Activated naive CD4-positive, alpha-beta T cell treated with anti-CD3 and anti-CD28 coated beads, Interleukin-2, amount 10 ng/mL, durations not matched to agents 5 hours and 36 hours (primary cell): ENCODE data around the gene STAMBPL1. TPM values are rescaled to one million over a fixed set of nuclear protein-coding genes. Genes with fewer than 3 reads are reported as not detected.

ENCODE experiments used
- total RNA-seq, 2 experiments: library from RNA; stranded (reverse); gene quantifications; one replicate each; pipeline ENCODE4 v1.2.3, GENCODE V29; 2021

STAMBPL1 gene
- total RNA-seq = 10 to 100 TPM; 52.0 to 56.3 TPM

GRCh38 chr10:88879534-88880281 is at the start of gene STAMBPL1:
STAMBPL1 (plus strand) TSS chr10:88880245; CDS start chr10:88901709, 21,464 bp downstream.

DNA sequence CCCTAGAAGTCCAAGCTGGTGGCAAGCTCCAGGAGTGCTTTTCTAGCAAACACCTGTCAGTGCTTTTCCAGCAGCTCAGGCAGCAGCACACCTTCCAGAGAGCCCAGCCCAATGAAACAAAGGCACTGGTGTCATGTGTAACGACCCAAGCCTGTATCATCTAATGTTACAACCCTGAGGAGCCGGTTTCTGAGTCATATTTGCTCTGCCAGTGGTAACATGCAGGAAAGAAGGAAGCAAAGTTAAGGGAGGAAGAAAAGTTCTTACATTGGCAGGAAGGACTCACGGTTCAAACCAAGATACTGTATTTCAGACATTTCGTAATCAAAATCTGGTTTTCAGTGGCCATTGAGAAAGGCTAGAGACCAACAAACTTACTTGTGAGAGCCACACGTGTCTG is 28.3 kb upstream of the STAMBPL1 start, which contains the start of gene ANKRD22:
TSS of gene ANKRD22 (minus strand) at position 139 of the 400 bp plus-strand sequence. CDS start 237 bp downstream, outside the sequence.

DNA sequence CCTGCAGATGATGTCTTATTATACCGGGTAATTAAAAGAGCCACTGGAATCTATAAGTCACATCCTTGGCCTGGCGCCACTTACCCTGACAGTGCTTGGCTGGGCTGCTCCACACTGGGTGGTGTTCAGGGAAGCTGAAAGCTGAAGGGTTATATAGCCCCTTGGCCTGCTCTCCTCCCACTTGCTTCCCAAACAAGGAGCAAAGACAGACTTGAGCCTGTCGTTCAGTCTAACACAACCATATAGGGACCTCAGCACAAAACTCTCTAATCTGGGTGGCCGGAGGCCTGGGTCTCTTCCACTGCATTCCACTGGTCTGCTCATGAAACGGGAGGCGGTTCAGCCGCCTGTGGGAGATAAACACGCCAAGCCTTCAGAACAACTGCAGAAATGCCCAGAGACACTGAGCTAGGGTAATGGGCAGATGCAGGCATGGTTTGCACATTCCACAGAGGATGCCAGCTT is 72.6 kb downstream of the STAMBPL1 start, which contains the start of gene ACTA2:
TSS of gene ACTA2 (minus strand) at position 127 of the 465 bp plus-strand sequence. CDS start 3,843 bp downstream, outside the sequence.

Other genes with a start within 250 kb of the STAMBPL1 start
- gene LIPF, start 215.8 kb upstream of the STAMBPL1 start, total RNA-seq = not detected
- not detected for gene LIPK, start 174.0 kb upstream of the STAMBPL1 start, total RNA-seq
- not detected for gene LIPN, start 120.2 kb upstream of the STAMBPL1 start, total RNA-seq
- gene LIPM, start 77.5 kb upstream of the STAMBPL1 start, total RNA-seq = not detected
- under 1 TPM; 0.43 to 0.86 TPM for gene ANKRD22, start 28.4 kb upstream of the STAMBPL1 start, total RNA-seq
- gene ACTA2, start 72.5 kb downstream of the STAMBPL1 start, total RNA-seq = 1 to 10 TPM; 4.4 to 4.8 TPM
- gene FAS, start 110.6 kb downstream of the STAMBPL1 start, total RNA-seq = 10 to 100 TPM; 49.7 to 51.8 TPM